GM12801 (cell line): ENCODE measurements around the gene PVALEF.

Experiments
- TF ChIP-seq, protein P1 (sequence below): IDR thresholded peaks from one replicate; pipeline ENCODE4 v1.5.1; 2011; ENCODE audit warnings: control low read depth; ENCODE audit not compliant: insufficient read length; ENCODE audit errors: extremely low read depth

PVALEF gene

GRCh38 chr17:81165246-81166032 lies at the start of gene PVALEF:
Gene PVALEF (plus strand): TSS chr17:81165507. CDS start chr17:81181227, 15,720 bp downstream.
- TF ChIP-seq, protein P1, sequence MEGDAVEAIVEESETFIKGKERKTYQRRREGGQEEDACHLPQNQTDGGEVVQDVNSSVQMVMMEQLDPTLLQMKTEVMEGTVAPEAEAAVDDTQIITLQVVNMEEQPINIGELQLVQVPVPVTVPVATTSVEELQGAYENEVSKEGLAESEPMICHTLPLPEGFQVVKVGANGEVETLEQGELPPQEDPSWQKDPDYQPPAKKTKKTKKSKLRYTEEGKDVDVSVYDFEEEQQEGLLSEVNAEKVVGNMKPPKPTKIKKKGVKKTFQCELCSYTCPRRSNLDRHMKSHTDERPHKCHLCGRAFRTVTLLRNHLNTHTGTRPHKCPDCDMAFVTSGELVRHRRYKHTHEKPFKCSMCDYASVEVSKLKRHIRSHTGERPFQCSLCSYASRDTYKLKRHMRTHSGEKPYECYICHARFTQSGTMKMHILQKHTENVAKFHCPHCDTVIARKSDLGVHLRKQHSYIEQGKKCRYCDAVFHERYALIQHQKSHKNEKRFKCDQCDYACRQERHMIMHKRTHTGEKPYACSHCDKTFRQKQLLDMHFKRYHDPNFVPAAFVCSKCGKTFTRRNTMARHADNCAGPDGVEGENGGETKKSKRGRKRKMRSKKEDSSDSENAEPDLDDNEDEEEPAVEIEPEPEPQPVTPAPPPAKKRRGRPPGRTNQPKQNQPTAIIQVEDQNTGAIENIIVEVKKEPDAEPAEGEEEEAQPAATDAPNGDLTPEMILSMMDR = no peak

DNA sequence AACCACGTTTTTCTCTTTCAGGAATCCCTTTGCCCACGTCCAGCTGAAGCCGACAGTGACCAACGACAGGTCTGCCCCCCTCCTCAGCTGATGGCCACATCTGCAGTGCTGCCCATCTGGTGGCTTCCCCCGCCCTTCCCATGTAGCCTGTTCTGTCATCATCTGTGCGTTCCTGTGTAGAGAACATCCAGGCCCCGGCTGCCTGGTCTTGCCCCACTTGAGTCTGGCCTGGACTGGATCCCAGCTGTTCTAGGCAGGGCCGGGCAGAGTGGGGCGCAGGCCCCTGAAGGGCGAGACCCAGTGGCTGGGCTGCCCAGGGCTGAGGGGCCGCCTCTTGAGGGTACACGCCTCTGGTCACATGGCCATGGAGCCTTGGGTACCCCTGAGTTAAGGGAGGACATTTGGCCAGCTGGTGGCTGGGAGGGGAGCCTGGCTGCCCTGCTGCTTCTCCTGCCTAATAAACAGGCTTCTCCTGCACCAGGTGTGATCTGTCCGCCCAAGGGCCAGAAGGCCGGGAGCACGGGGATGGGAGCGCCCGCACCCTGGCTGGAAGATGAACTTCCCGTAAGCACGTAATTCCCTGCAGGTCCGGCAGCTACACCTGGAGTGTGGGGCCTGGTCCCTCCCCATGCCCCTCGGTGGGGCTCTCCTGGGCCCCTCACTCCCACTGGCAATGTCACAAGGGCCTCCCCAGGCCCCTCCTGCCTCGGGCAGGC lies 49.4 kb upstream of the PVALEF start:
- TF ChIP-seq, protein P1 = no peak

DNA sequence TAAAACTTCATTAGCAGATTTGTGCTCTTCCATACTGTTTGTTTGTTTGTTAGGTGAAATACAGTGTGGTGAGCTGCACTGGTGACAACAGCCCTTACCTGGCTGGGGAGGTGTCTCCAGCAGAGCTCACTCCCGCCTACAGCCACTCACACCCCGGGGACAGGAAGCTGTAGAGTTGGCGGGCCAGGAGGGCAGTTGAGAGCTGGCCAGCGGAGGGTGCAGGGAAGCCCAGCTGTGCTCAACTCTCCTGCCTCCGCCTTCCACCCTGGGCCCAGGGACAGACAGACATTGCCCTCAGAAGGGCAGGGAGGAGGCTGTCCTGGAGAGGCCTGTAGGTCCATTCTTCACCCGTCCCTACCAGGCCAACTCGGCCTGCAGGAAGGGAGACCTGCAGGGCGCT lies 48.6 kb upstream of the PVALEF start:
- TF ChIP-seq, protein P1 = no peak

GRCh38 chr17:81117672-81118198 lies 47.6 kb upstream of the PVALEF start:
- TF ChIP-seq, protein P1 = no peak

GRCh38 chr17:81118308-81119221 lies 46.7 kb upstream of the PVALEF start:
- TF ChIP-seq, protein P1 = no peak

GRCh38 chr17:81119223-81120148 lies 45.8 kb upstream of the PVALEF start:
- TF ChIP-seq, protein P1 = no peak
